Measurements from ENCODE around the gene KLHDC3. TPM values are rescaled to one million over a fixed set of nuclear protein-coding genes. Genes with fewer than 3 reads are reported as not detected.

Gene KLHDC3
- total RNA-seq, 1 donor from 2014 or later = 70.8 TPM

- TF ChIP-seq CTCF (conservative IDR thresholded peaks at IDR 0.05; ENCODE audit: low read depth, low read length) = no peak
- no peak overlapping the region for H3K4me3 ChIP-seq (ENCODE audit: low read depth, low read length)
- DNase-seq (ENCODE audit: low read depth) = no peak
These were observed 6.9 kb upstream of the KLHDC3 start for GRCh38 chr6:43007126-43007525.

GRCh38 chr6:43009124-43009523, 4.9 kb upstream of the KLHDC3 start:
- peak; percentile 60 for TF ChIP-seq CTCF (conservative IDR thresholded peaks at IDR 0.05; ENCODE audit: low read depth, low read length)
- no peak overlapping the region for H3K4me3 ChIP-seq (ENCODE audit: low read depth, low read length)
- DNase-seq (ENCODE audit: low read depth) = no peak

- no peak overlapping the region for H3K4me3 ChIP-seq (ENCODE audit: low read depth, low read length)
- TF ChIP-seq CTCF (conservative IDR thresholded peaks at IDR 0.05; ENCODE audit: low read depth, low read length) = no peak
- no peak for DNase-seq (ENCODE audit: low read depth)
These were observed 2.8 kb upstream of the KLHDC3 start for GRCh38 chr6:43011207-43011606.

- peak overlapping the region; percentile 80 for H3K4me3 ChIP-seq (ENCODE audit: low read depth, low read length)
- no peak for TF ChIP-seq CTCF (conservative IDR thresholded peaks at IDR 0.05; ENCODE audit: low read depth, low read length)
- DNase-seq (ENCODE audit: low read depth) = no peak
These were observed 1.7 kb upstream of the KLHDC3 start for GRCh38 chr6:43012364-43012763.

- no peak for DNase-seq (ENCODE audit: low read depth)
- TF ChIP-seq CTCF (conservative IDR thresholded peaks at IDR 0.05; ENCODE audit: low read depth, low read length) = no peak
These were observed 779 bp upstream of the KLHDC3 start for GRCh38 chr6:43013097-43013842.

GRCh38 chr6:43014434-43014909, 423 bp downstream of the KLHDC3 start:
- DNase-seq (ENCODE audit: low read depth) = no peak
- H3K4me3 ChIP-seq (ENCODE audit: low read depth, low read length) = peak overlapping the region; percentile 90
- TF ChIP-seq CTCF (conservative IDR thresholded peaks at IDR 0.05; ENCODE audit: low read depth, low read length) = no peak

More at GRCh38 chr6:43013097-43013842, 779 bp upstream of the KLHDC3 start:
- peak overlapping the region; percentile 80 for H3K4me3 ChIP-seq (ENCODE audit: low read depth, low read length)
